HepG2 (cell line): Measurements from ENCODE around the gene NBEAL2.

Experiments
- CTCF ChIP-seq: sonication (generic); formaldehyde crosslinking; IDR thresholded peaks from 2 replicates; pipeline ENCODE4 v1.5.0; 2020; ENCODE audit warnings: mild to moderate bottlenecking, missing genetic modification reagents, moderate library complexity
- HDAC1 ChIP-seq: sonication (generic); formaldehyde crosslinking; IDR thresholded peaks from 2 replicates; pipeline ENCODE4 v1.5.1; 2020; ENCODE audit warnings: mild to moderate bottlenecking, missing genetic modification reagents
- MAX ChIP-seq: IDR thresholded peaks from 2 replicates; pipeline ENCODE4 v1.6.1; 2012; ENCODE audit warnings: inconsistent platforms
- MLXIP ChIP-seq: sonication (generic); formaldehyde crosslinking; IDR thresholded peaks from 2 replicates; pipeline ENCODE4 v1.9.0; 2021; ENCODE audit warnings: missing genetic modification reagents, borderline replicate concordance
- MZF1 ChIP-seq: sonication (generic); formaldehyde crosslinking; IDR thresholded peaks from 2 replicates; pipeline ENCODE4 v1.8.1; 2023; ENCODE audit warnings: mild to moderate bottlenecking, missing genetic modification reagents, borderline replicate concordance
- PHF20 ChIP-seq: sonication (generic); formaldehyde crosslinking; IDR thresholded peaks from 2 replicates; pipeline ENCODE4 v1.5.0; 2020; ENCODE audit warnings: mild to moderate bottlenecking, missing genetic modification reagents
- STAT6 ChIP-seq: sonication (generic); formaldehyde crosslinking; IDR thresholded peaks from 2 replicates; pipeline ENCODE4 v1.4.0; 2020; ENCODE audit warnings: missing genetic modification reagents, mild to moderate bottlenecking, borderline replicate concordance
- SUZ12 ChIP-seq: fragments of 150-350 bp; IDR thresholded peaks from 2 replicates; pipeline ENCODE4 v1.6.1; 2014; ENCODE audit warnings: low read depth, low read length
- TBP ChIP-seq: sonication (generic); formaldehyde crosslinking; IDR thresholded peaks from 2 replicates; pipeline ENCODE4 v1.5.0; 2020; ENCODE audit warnings: missing genetic modification reagents
- THRA ChIP-seq: sonication (generic); formaldehyde crosslinking; IDR thresholded peaks from 2 replicates; pipeline ENCODE4 v1.4.0; 2020; ENCODE audit warnings: missing genetic modification reagents, borderline replicate concordance
- ZNF121 ChIP-seq: sonication (generic); formaldehyde crosslinking; IDR thresholded peaks from 2 replicates; pipeline ENCODE4 v1.5.0; 2020; ENCODE audit warnings: mild to moderate bottlenecking, missing genetic modification reagents
- ZNF160 ChIP-seq: sonication (generic); formaldehyde crosslinking; IDR thresholded peaks from 2 replicates; pipeline ENCODE4 v1.8.0; 2022; ENCODE audit warnings: mild to moderate bottlenecking, inconsistent platforms, missing genetic modification reagents
- ZNF331 ChIP-seq: sonication (generic); formaldehyde crosslinking; IDR thresholded peaks from 2 replicates; pipeline ENCODE4 v1.4.0; 2020; ENCODE audit warnings: missing genetic modification reagents
- ZSCAN22 ChIP-seq: sonication (generic); formaldehyde crosslinking; IDR thresholded peaks from 2 replicates; pipeline ENCODE4 v1.4.0; 2020; ENCODE audit warnings: mild to moderate bottlenecking, missing genetic modification reagents

GRCh38 chr3:47020311-47020710, 40.8 kb downstream of the NBEAL2 start:
- TF ChIP-seq CTCF (CRISPR knock-in tag) (no peak), STAT6 (CRISPR knock-in tag) (no peak), HDAC1 (no peak), SUZ12 (no peak), ZNF331 (CRISPR knock-in tag) (no peak), TBP (CRISPR knock-in tag) (no peak), ZNF121 (CRISPR knock-in tag) (no peak), MLXIP (CRISPR knock-in tag) (no peak), ZSCAN22 (CRISPR knock-in tag) (no peak), MAX (no peak), PHF20 (no peak), ZNF160 (CRISPR knock-in tag) (no peak), THRA (CRISPR knock-in tag) (no peak), MZF1 (CRISPR knock-in tag) (no peak)
